ENCODE measurements around the gene DOCK11.
"Not testable (repeated sequence)": the region's sequence is repeated elsewhere in the genome, so short reads cannot be mapped to it uniquely, and the experiment has no call there.

Gene DOCK11

DNA sequence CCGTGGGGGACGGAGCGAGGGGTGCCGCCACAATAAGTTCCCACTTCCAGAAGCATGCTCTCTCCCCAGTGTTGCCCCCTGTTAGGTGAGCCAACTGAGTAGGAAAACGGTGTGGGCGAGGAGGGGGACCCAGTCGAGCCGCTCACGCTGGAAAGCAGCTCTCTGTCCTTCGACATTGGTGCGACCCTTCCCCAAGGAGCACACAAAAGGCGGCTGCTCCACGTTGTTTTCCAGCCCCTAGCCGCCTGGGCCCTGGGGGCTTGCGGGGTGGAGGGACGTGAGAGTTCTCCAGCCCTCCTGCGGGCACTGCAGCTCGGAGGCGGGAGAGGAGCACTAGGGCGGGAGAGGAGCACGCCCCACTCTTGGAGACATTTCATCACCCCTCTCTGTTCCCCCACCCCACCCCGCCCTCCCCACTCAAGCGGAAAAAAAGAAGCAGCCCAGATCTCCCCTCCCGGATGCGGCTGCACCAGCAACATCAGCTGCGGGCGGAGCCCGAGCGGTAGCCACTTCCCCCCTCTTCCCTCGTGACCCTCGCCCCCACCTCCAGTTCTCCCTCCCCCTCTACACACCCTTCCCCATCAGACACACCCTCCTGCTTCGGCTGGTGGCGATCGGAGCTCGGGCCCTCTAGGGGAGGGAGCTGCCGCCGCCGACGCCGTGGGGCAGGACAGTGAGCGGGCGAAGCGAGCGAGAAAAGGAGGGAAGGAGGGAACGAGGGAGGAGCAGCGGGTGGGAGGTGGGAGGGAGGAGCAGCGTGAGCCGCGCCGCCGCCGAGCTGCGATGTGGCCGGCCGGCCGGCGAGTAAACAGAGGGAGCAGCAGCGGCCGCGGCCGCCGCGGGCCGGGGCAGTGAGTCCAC is at the start of gene DOCK11:
DOCK11 (plus strand) TSS at position 755 of the 861 bp plus-strand sequence. CDS start 157 bp downstream, outside the sequence.
- DNase-seq, result peak; percentile 13

DNA sequence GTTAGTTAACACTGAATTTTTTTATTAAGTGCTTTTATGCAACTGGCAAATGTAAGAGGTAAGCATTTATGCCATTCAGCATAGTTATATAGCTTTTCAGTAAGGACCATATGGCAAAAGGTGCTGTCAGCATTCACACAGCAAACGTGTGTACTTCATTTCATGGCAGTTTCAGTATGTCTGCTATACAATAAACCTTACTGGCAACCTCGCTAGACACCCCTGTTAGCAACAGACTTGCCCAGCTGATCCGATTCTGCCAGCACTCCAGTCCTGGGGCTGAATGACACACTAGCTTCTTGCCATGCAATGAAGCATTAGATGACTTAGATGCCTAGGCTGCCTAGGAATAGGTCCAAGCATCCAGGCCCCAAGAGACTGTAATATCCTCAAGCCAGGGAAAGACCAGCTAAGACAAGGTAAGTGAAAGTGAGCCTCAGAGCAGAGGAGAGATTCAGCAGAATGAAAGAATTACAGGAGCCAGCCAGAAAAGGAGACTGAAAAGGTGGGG is 47.3 kb upstream of the DOCK11 start:
- DNase-seq, result no peak

DNA sequence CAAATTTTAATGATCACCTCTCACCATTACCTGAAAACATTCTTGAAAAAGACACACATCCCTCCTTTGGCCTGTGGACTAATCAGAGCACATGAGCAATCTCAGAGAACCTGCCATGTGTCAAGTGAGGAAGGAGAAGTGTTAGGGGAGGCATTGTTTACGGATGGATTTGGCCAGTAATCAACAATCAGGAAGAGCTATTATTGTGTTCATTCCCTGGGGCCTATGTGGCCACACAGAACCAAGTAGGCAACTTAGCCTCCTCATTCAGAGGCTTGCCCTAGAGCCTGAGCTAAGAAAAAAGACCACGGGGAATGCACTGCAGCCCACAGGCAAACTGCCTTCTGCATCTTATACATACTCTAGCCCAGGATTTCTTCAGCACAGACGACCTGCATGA is 40.6 kb upstream of the DOCK11 start:
- DNase-seq, result no peak

DNA sequence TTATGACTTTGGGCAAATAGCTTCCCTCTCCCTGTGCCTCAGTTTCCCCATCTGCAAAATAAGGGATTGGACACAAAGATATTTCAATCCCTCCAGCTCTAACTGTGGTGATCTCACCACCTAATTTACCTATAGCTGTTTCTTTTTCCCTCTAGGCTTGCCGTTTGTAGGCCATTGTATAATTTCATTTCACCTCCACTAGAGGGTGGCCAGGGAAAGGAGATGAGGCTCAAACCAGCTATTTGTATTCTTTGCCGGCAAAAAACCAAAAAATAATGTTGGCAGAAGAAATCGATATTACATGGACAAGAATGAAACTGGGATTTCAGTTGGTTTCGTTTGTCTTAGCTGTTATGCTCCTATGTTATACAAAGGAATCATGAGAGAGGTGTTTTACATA is 36.1 kb upstream of the DOCK11 start:
- peak; percentile 9 for DNase-seq

DNA sequence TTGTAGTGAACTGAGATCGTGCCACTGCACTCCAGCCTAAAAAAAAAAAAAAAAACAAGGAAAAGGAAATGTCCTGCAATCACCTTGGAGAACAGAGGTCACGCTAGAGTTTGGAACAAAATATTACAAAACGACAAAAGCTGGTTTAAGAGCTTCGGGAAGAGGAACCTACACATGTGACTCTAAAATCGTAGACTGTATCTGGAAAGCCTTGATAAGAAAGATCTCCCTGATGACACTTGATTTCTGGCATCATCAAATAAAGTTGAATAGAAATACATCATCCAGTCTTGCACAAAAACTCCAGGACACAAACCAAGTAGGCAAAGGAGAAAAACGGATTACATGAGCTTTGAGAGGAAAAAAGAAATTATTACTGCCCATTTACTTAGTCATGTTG is 31.1 kb upstream of the DOCK11 start:
- no peak for DNase-seq

DNA sequence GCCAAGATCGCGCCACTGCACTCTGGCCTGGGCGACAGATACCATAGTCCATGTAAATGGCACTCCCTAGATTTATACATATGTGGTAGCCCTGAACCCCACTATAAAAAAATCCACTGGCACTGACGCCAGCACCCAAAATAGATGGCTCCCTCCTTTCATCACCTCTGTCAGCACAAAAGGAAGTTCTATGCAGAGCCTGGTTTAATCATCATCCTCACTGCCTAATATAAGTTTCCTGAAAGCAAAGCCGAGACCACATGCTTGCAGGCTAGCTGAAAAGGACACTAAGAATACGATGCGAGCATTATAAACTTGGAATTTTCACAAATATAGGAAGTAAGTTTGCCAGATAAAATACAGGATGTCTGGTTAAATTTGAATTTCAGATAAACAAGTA is 27.5 kb upstream of the DOCK11 start:
- DNase-seq, result no peak

DNA sequence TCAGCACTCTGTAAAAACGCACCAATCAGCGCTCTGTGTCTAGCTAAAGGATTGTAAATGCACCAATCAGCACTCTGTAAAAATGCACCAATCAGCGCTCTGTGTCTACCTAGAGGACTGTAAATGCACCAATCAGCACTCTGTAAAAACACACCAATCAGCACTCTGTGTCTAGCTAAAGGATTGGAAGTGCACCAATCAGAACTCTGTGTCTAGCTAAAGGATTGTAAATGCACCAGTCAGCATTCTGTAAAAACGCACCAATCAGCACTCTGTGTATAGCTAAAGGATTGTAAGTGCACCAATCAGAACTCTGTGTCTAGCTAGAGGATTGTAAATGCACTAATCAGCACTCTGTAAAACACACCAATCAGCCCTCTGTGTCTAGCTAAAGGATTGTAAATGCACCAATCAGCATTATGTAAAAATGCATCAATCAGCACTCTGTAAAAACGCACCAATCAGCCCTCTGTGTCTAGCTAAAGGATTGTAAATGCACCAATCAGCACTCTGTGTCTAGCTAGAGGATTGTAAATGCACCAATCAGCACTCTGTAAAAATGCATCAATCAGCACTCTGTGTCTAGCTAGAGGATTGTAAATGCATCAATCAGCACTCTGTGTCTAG is 24.8 kb upstream of the DOCK11 start:
- DNase-seq, result not testable (repeated sequence)

DNA sequence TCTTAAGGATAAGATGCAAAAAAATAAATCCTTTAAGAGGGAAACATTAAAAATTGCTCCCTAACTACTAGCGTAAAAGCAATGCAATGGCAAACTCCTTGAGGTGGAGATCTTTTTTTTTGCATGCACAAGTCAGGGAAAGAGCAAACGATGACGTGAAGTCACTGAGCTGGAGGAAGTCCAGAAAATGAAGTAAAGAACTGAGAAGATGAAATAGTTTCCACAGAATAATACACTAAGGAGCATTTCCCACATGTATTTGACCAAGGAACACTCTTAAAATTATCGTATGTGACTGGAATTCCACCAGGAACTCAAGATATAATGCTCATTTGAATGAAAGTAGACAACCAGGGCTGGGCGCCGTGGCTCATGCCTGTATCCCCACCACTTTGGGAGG is 21.0 kb upstream of the DOCK11 start:
- DNase-seq, result no peak

DNA sequence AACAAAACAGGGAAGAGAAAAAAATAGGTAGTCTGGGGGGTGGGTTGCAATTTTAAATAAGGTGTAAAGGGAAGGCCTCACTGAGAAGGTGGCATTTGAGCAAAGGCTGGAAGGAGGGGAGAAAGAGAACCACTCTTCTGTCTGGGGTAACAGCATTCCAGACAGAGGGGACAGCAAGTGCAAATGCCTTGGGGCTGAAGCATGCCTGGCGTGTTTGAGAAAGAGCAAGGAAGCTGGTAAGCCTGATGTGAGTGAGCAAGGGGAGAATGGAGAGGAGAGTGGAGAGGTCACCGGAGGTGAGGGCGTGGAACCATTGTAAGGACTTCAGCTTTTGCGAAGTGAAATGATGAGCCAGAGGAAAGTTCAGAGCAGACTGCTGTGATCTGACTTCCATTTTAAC is 19.7 kb upstream of the DOCK11 start:
- no peak for DNase-seq

DNA sequence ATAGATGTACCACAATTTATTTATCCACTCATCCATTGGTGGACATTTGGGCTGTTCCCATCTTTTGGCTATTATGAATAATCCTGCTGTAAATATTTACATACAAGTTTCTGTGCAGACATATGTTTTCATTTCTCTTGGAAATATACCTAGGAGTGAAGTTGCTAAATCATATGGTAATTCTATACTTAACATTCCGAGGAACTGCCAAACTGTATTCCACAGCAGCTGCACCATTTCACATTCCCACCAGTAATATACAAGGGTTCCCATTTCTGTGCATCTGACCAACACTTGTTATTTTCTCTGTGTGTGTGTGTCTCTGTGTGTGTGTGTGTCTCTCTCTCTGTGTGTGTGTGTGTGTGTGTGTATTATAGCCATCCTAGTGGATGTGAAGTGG is 15.4 kb upstream of the DOCK11 start:
- no peak for DNase-seq

DNA sequence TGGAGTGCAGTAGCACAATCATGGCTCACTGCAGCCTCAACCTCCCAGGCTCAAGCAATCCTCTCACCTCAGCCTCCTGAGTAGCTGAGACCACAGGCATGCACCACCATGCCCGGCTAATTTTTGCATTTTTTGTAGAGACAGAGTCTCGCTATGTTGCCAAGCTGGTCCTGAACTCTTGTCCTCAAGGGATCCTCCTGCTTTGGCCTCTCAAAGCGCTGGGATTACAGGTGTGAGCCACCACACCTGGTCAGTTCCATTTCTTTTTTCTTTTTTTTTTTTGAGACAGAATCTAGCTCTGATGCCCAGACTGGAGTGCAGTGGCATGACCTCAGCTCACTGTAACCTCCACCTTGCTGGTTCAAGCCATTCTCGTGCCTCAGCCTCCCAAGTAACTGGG is 13.2 kb upstream of the DOCK11 start:
- DNase-seq, result not testable (repeated sequence)

DNA sequence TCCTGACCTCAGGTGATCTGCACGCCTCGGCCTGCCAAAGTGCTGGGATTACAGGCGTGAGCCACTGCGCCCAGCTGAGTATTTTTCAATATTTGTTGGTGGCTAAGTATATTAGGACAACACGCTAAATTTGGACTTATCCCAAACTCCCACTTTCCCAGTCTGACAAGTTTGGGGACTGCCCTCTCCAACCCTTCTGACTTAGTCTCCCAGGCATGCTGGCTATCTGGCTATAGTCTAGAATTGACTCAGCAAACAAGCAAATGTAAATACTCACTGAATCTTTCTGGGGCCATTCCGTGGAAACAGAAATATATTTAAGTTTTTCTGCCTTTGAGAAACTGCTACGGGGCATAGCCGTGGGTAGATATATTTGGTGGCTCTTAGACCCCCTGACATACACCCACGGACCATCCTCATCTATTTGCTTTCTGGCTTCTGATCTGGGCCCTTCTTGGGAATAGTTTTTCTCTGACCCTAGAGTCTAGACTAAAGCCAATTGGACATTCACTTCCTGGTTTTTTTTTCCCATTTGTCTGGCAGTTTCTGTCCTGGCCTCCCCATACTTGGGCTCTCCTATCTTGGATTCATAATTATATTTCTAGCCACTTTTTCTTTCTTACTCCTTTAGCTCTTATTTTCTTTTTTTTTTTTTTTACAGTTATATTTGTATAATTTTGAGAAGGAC is 11.3 kb upstream of the DOCK11 start:
- no peak for DNase-seq

DNA sequence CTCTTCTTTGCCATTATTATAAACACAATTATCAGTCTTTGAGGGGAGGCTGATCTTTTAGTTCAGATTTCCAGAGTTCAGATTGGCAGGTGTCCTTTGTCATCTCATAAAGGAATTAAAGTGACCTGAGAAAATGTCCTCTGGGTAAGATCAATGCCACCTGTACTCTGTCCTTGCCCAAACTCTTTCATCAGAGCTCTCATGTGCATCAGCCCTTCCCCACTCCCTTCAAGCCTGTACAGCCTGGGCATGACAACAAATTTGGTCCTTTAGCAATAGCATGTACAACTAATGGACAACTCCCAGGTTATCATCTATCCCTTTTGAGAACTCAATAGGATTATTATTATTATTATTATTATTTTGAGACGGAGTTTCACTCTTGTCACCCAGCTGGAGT is 8.9 kb upstream of the DOCK11 start:
- not testable (repeated sequence) for DNase-seq

DNA sequence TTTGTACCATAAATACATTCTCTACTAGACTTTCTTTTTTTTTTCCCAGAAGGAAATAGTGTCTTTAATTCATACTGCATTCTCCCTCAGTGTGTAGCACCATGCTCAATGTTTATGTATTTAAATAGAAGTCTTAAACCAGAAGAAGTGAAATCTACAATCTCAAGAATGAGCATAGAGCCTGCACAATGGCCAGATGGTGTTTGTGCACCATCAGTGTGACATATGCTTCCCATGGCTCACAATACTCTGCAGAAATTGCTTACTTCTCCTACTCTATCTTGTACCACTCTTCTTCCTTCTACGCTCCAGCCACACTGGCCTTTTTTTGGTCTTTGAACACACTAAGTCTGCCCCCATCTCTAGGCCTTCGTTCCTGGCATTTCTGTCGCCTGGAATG is 2.6 kb upstream of the DOCK11 start:
- DNase-seq, result no peak

DNA sequence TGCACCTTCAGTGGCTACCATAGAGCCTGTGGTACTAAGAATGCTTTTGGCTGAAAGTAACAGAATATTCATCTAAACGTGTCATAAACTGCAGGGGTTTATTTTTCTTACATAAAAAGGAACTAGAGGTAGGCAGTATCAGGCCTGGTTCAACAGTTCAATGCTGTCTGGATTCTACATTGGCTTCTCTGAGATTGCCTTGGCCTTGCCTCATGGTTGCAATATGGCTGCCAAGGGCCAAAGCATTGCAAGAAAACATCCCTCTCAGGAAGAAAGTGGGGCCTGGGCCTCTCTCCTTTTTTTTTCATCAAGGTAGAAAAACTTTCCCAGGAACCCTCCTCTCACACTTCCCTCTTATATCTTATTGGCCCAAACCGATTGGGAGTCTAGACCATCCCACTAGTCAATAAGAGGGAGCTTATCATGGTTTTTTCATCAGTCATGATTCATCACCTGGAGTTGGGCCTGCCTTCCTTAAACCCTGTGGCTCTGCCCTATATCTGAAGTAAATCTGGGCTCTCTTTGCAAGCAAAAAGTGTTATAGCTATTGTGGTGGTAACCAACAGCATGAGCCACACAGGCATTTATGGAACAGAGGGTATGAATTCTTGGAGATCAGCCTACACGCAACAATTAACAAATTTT is 1.8 kb upstream of the DOCK11 start:
- no peak for DNase-seq

DNA sequence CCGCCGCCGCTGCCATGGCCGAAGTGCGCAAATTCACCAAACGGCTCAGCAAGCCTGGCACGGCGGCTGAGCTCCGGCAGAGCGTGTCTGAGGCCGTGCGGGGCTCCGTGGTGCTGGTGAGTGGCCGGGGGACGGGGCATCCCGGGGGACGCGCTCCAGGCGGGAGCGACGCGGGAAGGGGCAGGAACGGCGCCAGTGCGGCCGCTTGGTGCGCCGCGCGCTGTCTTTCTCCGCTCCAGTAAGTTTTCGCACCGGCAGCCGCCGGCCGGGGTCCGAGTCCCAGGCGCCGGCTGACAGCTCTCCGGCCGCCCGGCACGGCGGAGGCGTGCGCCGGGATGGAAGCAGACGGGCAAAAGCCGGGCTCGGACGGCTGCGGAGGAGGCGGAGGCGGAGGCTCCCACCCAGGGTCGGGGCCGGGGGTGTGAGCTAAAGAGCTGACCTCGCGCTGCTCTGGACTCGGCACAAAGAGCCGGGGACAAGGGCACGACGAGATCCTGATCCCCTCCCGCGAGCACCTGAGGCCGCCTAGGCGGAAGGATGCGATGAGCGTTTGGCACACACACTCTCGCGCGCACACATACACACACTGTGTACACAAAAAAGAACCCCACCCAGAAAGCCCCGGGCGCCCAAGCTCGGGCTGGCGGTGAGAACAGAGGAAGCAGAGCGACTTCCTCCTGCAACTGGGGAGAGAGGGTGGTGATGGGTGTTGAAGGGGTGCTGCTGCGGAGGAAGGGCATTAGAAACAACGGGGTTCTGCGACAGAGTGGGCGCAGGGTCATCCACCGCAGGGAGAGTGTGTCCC is 545 bp downstream of the DOCK11 start:
- DNase-seq, result no peak

DNA sequence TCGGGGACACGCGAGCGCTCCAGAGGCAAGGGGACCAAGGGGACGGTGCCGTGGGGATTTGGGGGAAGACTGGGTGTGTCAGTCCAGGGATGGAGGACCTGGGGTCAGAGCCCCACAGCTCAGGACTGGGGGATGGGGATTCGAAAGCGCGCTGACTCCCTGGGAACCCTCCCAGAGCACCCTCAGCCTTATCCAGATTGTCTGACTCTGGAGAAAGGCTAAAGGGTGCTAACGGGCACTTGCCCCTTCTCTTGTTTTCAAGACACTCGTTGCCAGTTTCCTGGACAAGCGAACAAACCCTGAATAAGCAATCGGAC is 1.1 kb downstream of the DOCK11 start:
- no peak for DNase-seq

DNA sequence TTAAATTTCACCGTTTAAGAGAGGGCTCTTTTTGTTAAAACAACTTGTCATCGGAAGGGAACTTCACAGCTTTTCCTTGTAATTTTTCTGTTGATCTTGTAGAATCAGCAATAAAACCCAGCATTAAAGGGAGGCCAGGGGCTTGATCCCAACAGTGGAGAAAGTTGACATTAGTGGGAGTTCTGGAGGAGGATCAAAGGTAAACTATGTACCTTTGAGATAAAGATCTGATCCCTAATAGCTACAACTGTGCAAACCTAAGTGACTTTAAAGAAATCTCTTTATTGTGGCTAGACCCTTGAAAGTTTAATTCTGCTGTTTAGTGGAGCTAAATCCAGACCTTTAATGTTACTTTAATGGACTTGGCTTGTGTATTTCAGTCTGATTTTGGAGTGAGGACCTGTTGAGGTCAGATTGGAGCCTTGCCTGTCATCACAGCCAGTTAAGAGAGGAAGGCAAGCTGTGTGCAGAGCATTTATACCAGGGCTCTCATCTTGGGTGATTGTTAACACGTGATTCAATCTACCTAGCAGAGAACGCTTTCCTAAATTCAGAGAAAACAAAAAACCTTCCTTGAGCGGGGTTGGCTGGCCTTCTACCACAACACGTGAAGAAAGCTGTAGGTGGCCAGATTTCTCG is 1.7 kb downstream of the DOCK11 start:
- no peak for DNase-seq

DNA sequence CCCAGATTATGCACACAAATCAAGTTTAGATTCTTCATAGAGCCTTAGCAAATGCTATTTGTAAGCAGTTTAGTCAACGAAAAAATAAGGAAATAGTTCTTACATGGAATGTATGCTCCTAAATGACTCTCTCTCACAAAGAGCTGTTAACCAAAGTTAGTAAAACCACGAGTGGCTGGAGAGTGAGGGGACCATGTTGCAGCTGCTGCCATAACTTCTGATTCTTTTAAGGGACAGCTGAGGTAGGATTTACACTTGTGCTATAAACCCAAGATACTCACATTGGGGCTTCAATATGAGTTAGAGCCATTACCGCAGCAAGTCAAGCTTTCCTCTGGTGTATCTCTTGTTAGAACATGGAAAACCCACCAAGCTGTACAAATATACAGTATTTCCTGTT is 2.7 kb downstream of the DOCK11 start:
- DNase-seq, result no peak

DNA sequence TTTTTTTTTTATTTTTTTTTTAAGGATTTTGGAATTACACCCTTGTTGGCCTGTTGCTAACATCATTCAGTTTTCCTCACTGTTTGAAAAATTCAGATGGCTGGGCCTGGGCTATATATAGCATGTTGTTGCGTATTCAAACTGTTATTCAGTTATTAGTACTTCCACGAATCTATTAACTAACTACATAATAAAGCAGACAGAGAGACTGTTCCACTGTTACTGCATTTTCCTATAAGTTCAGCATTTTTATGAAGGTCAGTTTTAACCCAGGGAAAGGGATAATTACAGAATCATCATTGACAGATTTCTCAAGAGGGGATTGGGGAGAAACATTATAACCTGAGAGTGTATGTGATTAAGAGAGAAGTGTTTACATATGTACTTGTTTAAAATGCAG is 3.1 kb downstream of the DOCK11 start:
- no peak for DNase-seq

DNA sequence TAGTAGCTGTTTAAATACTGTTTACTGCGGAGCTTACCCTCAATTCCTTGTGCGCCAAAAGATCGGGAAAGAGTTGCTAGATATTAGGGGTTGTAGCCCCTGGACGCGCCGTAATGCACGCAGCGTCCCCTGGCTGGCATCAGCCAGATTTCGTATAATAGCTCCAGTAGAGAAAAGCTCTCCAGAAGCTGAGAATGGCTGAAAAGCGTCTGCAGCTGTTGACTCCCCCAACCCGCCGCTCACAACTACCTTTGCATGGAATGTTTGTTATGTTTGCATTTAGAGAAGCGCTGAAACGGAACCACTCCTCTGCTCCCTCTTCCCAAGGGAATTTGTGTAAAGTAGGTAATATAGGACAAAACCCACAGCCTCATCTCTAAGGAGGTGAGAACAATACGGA is 3.7 kb downstream of the DOCK11 start:
- no peak for DNase-seq

DNA sequence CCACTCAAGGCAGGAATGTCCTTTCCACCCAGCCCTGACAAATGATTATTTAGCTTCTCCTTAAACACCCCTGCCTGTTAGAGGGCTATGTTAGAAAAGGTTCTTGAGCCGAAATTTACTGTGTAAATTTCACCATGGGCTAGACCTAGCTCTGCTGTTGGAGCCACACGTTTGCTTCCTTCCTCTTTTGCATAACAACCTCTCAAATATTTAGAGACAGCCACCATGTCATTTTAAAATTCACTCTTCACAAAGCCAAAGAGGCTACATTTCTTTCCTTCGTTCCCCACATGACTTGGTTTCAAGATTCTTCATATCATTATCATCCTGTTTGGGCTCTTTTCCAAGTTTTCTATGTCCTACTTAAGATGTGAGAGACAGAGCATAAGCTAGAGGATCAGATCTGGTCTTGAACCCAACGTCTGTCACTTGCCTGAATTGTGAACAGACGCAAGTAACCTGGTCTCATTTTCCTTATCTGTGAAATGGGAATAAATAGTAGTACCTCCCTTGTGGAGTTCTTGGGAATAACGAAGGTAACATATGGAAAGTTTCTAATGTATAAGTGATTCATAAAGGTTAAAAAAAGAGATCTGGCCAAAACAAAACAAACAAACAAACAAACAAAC is 6.7 kb downstream of the DOCK11 start:
- DNase-seq, result no peak
